Measurements from ENCODE around the gene TRIM62. TPM values are rescaled to one million over a fixed set of nuclear protein-coding genes. Genes with fewer than 3 reads are reported as not detected.

Gene TRIM62
- total and polyA plus RNA-seq, 4 donors: 2.6 to 6.7 (median 4.3) TPM

DNA sequence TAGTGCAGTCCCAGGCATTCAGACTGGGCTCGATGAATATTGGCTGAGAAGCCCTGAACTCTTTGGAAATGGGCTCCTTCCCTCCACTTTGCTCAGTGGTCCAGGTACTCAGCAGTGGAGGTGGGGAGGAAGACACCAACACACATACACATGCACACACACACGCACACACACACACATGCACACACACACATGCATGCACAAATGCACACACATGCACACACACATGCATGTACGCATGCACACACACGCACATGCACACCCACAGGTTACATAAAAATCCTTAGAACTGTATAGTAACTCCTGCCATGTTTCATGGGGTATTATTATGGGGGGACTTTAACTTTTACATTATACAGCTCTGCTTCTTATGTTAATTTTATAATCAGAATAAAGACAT lies 5.0 kb downstream of the TRIM62 start:
- Histone ChIP-seq H3K27ac (ENCODE audit: low read depth in 1 of 2, low read length in 1 of 2) (no peak overlapping the region), H3K36me3 (ENCODE audit: control insufficient read depth in 4 of 4, insufficient read depth in 4 of 4, low read length in 4 of 4) (no peaks in the 10 kb centered on the region), H3K4me1 (ENCODE audit: control insufficient read depth in 5 of 5, insufficient read depth in 5 of 5, low read length in 5 of 5) (peaks cover 0 to 8% (median 6%) of the 10 kb centered on the region in 5 donors), H3K27me3 (ENCODE audit: control insufficient read depth in 3 of 3, insufficient read depth in 3 of 3, low read length in 2 of 3) (no peaks in the 10 kb centered on the region), H3K4me3 (no peak overlapping the region), H3K9me3 (ENCODE audit: control insufficient read depth in 4 of 4, insufficient read depth in 3 of 4, low read length in 3 of 4) (no peaks in the 10 kb centered on the region), H3K9ac (ENCODE audit: insufficient read depth in 1 of 2, low read length in 2 of 2) (no peak overlapping the region)
- ATAC-seq (ENCODE audit: insufficient read depth, low FRiP score) (no peak), DNase-seq (no peak)
- TF ChIP-seq, protein P1, sequence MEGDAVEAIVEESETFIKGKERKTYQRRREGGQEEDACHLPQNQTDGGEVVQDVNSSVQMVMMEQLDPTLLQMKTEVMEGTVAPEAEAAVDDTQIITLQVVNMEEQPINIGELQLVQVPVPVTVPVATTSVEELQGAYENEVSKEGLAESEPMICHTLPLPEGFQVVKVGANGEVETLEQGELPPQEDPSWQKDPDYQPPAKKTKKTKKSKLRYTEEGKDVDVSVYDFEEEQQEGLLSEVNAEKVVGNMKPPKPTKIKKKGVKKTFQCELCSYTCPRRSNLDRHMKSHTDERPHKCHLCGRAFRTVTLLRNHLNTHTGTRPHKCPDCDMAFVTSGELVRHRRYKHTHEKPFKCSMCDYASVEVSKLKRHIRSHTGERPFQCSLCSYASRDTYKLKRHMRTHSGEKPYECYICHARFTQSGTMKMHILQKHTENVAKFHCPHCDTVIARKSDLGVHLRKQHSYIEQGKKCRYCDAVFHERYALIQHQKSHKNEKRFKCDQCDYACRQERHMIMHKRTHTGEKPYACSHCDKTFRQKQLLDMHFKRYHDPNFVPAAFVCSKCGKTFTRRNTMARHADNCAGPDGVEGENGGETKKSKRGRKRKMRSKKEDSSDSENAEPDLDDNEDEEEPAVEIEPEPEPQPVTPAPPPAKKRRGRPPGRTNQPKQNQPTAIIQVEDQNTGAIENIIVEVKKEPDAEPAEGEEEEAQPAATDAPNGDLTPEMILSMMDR (IDR thresholded peaks at IDR 0.05; ENCODE audit: control extremely low read depth, extremely low read depth): no peak
- 47 to 74% methylated on average over 4 of the region's 4 CpGs for WGBS, 2 donors

GRCh38 chr1:33176362-33176850 lies 5.4 kb downstream of the TRIM62 start:
- Histone ChIP-seq H3K27me3 (ENCODE audit: control insufficient read depth in 3 of 3, insufficient read depth in 3 of 3, low read length in 2 of 3) (no peaks in the 10 kb centered on the region), H3K36me3 (ENCODE audit: control insufficient read depth in 4 of 4, insufficient read depth in 4 of 4, low read length in 4 of 4) (no peaks in the 10 kb centered on the region), H3K9me3 (ENCODE audit: control insufficient read depth in 4 of 4, insufficient read depth in 3 of 4, low read length in 3 of 4) (no peaks in the 10 kb centered on the region), H3K9ac (ENCODE audit: insufficient read depth in 1 of 2, low read length in 2 of 2) (no peak overlapping the region), H3K4me3 (no peak overlapping the region), H3K27ac (ENCODE audit: low read depth in 1 of 2, low read length in 1 of 2) (no peak overlapping the region), H3K4me1 (ENCODE audit: control insufficient read depth in 5 of 5, insufficient read depth in 5 of 5, low read length in 5 of 5) (peaks cover 0 to 8% (median 6%) of the 10 kb centered on the region in 5 donors)
- TF ChIP-seq, protein P1 (IDR thresholded peaks at IDR 0.05; ENCODE audit: control extremely low read depth, extremely low read depth): no peak
- DNase-seq: no peak
- no peak for ATAC-seq (ENCODE audit: insufficient read depth, low FRiP score)
- 85 to 86% methylated on average over 11 of the region's 11 CpGs for WGBS, 2 donors

GRCh38 chr1:33175865-33176264 lies 6.0 kb downstream of the TRIM62 start:
- Histone ChIP-seq H3K4me1 (ENCODE audit: control insufficient read depth in 5 of 5, insufficient read depth in 5 of 5, low read length in 5 of 5) (peaks cover 0 to 6% (median 6%) of the 10 kb centered on the region in 5 donors), H3K9me3 (ENCODE audit: control insufficient read depth in 4 of 4, insufficient read depth in 3 of 4, low read length in 3 of 4) (no peaks in the 10 kb centered on the region), H3K9ac (ENCODE audit: insufficient read depth in 1 of 2, low read length in 2 of 2) (no peak overlapping the region), H3K36me3 (ENCODE audit: control insufficient read depth in 4 of 4, insufficient read depth in 4 of 4, low read length in 4 of 4) (no peaks in the 10 kb centered on the region), H3K4me3 (no peak overlapping the region), H3K27ac (ENCODE audit: low read depth in 1 of 2, low read length in 1 of 2) (no peak overlapping the region), H3K27me3 (ENCODE audit: control insufficient read depth in 3 of 3, insufficient read depth in 3 of 3, low read length in 2 of 3) (no peaks in the 10 kb centered on the region)
- WGBS, 2 donors: 87 to 93% methylated on average over 2 of the region's 2 CpGs
- ATAC-seq (ENCODE audit: insufficient read depth, low FRiP score) (no peak), DNase-seq (no peak)
- TF ChIP-seq, protein P1 (IDR thresholded peaks at IDR 0.05; ENCODE audit: control extremely low read depth, extremely low read depth): no peak

DNA sequence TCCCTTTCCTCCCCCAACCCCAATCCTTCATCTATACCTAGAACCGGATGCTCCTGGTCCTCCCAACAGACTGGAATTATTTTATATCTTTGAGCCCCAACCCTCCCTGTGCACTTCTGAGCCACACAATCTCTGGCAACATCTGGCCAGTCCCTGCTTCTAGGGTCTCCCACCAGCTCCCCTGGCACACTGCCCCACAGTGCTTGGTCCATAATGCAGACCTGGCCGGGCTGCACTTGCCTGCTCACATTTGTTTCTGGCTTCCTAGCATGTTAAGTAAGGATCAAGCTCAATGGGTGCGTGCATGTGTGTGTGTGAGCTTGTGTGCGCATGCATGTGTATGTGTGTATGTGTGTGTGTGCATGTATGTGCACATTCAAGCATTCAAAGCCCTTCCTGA lies 8.8 kb downstream of the TRIM62 start:
- no peak for DNase-seq
- H3K9me3 ChIP-seq (ENCODE audit: control insufficient read depth in 4 of 4, insufficient read depth in 3 of 4, low read length in 3 of 4): peaks cover 0 to under 1% (median 0%) of the 10 kb centered on the region in 4 donors
- no peak overlapping the region for H3K9ac ChIP-seq (ENCODE audit: insufficient read depth in 1 of 2, low read length in 2 of 2)
- ATAC-seq (ENCODE audit: insufficient read depth, low FRiP score): no peak
- H3K27me3 ChIP-seq (ENCODE audit: control insufficient read depth in 3 of 3, insufficient read depth in 3 of 3, low read length in 2 of 3): no peaks in the 10 kb centered on the region
- TF ChIP-seq, protein P1 (IDR thresholded peaks at IDR 0.05; ENCODE audit: control extremely low read depth, extremely low read depth): no peak
- no peak overlapping the region for H3K4me3 ChIP-seq
- peaks cover 0 to 2% (median 0%) of the 10 kb centered on the region in 4 donors for H3K36me3 ChIP-seq (ENCODE audit: control insufficient read depth in 4 of 4, insufficient read depth in 4 of 4, low read length in 4 of 4)
- 69 to 73% methylated on average over 4 of the region's 4 CpGs for WGBS, 2 donors
- no peak overlapping the region for H3K27ac ChIP-seq (ENCODE audit: low read depth in 1 of 2, low read length in 1 of 2)
- H3K4me1 ChIP-seq (ENCODE audit: control insufficient read depth in 5 of 5, insufficient read depth in 5 of 5, low read length in 5 of 5): peaks cover 0 to 15% (median 5%) of the 10 kb centered on the region in 5 donors
